ENCODE measurements around the gene PARK7. TPM values are rescaled to one million over a fixed set of nuclear protein-coding genes. Genes with fewer than 3 reads are reported as not detected.

PARK7 gene
- total RNA-seq, 4 donors from 2014 or later, result 291 to 370 (median 332) TPM

DNA sequence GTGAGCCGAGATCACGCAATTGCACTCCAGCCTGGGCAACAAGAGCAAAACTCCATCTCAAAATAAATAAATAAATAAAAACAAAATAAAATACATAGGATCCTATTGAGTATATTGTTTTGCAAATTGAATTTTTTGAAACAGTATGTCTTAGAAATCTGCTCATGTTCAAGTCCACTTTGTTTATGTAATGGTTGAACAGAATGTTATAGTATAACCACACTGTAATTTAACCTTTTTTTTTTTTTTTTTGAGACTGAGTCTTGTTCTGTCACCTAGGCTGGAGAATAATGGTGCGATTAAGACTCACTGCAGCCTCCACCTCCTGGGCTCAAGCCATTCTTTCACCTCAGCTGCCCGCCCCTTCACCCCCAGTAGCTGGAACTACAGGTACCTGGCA, 31.4 kb downstream of the PARK7 start:
- Histone ChIP-seq H3K4me1 (no peaks in the 10 kb centered on the region), H3K27ac (no peak overlapping the region), H3K9me3 (no peaks in the 10 kb centered on the region), H3K4me3 (no peak overlapping the region), H3K36me3 (no peaks in the 10 kb centered on the region), H3K27me3 (no peaks in the 10 kb centered on the region)
- ATAC-seq, result no peak
- intact Hi-C loops (cut with DNase I; ENCODE audit: low total_unique reads), result no loop called here
- TF ChIP-seq, protein P1, sequence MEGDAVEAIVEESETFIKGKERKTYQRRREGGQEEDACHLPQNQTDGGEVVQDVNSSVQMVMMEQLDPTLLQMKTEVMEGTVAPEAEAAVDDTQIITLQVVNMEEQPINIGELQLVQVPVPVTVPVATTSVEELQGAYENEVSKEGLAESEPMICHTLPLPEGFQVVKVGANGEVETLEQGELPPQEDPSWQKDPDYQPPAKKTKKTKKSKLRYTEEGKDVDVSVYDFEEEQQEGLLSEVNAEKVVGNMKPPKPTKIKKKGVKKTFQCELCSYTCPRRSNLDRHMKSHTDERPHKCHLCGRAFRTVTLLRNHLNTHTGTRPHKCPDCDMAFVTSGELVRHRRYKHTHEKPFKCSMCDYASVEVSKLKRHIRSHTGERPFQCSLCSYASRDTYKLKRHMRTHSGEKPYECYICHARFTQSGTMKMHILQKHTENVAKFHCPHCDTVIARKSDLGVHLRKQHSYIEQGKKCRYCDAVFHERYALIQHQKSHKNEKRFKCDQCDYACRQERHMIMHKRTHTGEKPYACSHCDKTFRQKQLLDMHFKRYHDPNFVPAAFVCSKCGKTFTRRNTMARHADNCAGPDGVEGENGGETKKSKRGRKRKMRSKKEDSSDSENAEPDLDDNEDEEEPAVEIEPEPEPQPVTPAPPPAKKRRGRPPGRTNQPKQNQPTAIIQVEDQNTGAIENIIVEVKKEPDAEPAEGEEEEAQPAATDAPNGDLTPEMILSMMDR (IDR thresholded peaks at IDR 0.05 in 4 of 5, conservative IDR thresholded peaks at IDR 0.05 in 1 of 5), result no peak
- in situ Hi-C loops (cut with MboI; ENCODE audit: low sequenced_read_pairs in 4 of 4), result no loop called here
- DNase-seq, result no peak

DNA sequence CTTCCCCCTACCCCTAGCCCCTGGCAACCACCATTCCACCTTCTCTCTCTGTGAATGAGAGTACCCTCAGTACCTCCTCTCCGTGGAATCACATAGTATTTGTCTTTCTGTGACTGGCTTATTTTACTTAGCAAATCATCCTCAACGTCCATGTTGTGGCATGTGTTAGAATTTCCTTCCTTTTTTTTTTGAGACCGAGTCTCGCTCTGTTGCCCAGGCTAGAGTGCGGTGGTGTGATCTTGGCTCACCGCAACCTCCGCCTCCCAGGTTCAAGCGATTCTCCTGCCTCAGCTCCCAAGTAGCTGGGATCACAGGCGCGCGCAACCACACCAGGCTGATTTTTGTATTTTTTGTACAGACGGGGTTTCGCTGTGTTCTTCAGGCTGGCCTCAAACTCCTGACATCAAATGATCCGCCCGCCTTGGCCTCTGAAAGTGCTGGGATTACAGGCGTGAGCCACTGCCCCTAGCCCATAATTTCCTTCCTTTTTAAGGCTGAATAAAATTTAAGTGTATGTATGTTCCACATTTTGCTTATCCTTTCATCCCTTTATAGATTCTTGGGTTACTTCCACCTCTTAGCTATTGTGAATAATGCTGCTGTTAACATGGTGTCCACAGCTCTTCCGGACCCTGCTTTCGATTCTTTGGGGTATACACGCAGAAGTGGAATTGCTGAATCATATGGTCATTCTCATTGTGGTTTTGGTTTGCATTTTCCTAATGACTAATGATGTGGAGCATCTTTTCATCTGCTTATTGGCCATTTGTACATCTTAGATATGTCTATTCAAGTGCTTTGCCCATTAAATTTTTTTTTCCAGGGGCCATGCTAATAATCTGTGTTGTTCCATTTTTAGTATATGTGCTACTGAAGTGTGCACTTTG, 32.3 kb downstream of the PARK7 start:
- no peak for ATAC-seq
- in situ Hi-C loops (cut with MboI; ENCODE audit: low sequenced_read_pairs in 4 of 4), result no loop called here

DNA sequence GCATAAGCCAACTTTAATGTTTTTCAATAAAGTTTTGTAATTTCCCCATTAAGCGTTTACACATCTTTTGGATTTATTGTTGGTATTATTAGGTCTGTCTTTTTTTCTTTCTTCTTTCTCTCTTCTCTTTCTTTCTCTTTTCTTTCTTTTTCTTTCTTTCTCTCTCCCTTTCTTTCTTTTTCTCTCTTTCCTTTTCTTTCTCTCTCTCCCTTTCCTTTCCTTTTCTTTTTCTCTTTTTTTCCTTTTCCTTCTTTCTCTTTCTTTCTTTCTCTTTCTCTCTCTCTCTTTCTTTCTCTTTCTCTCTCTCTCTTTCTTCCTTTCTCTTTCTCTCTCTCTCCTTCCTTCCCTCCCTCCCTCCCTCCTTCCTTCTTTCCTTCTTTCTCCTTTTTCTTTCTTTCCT, 33.3 kb downstream of the PARK7 start:
- Histone ChIP-seq H3K4me3 (no peak overlapping the region), H3K36me3 (no peaks in the 10 kb centered on the region), H3K27ac (no peak overlapping the region), H3K4me1 (no peaks in the 10 kb centered on the region), H3K9me3 (no peaks in the 10 kb centered on the region), H3K27me3 (no peaks in the 10 kb centered on the region)
- in situ Hi-C loops (cut with MboI; ENCODE audit: low sequenced_read_pairs in 4 of 4), result no loop called here
- no peak for DNase-seq
- intact Hi-C loops (cut with DNase I; ENCODE audit: low total_unique reads), result no loop called here
- TF ChIP-seq, protein P1 (IDR thresholded peaks at IDR 0.05 in 4 of 5, conservative IDR thresholded peaks at IDR 0.05 in 1 of 5), result no peak
- TF ChIP-seq POLR2A (IDR thresholded peaks at IDR 0.05), result no peak
- no peak for ATAC-seq

More for the DNA sequence above, 32.3 kb downstream of the PARK7 start:
- intact Hi-C loops (cut with DNase I; ENCODE audit: low total_unique reads), result no loop called here
- TF ChIP-seq, protein P1 (IDR thresholded peaks at IDR 0.05 in 4 of 5, conservative IDR thresholded peaks at IDR 0.05 in 1 of 5), result no peak
- TF ChIP-seq POLR2A (IDR thresholded peaks at IDR 0.05), result no peak
- no peaks in the 10 kb centered on the region for H3K9me3 ChIP-seq
- no peaks in the 10 kb centered on the region for H3K4me1 ChIP-seq
- H3K4me3 ChIP-seq, result no peak overlapping the region
- DNase-seq, result no peak
- no peak overlapping the region for H3K27ac ChIP-seq
- H3K36me3 ChIP-seq, result no peaks in the 10 kb centered on the region
- H3K27me3 ChIP-seq, result no peaks in the 10 kb centered on the region

DNA sequence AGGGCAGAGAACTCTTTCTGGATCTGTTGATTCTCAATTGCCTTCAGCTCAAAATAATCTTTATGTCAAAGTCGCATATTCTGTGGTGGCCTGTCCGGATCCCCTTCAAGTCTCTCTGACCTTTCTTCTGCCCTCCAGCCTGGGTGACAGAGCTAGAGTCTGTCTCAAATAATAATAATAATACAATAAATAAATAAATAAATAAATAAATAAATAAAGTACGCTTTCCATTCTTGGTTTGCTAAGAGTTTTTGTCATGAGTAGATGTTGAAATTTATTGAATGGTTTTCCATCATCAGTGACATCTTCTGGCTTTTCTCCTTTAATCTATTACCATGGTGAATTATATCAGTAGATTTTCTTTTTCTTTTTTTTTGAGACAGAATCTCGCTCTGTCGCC, 33.9 kb downstream of the PARK7 start:
- intact Hi-C loops (cut with DNase I; ENCODE audit: low total_unique reads), result no loop called here
- Histone ChIP-seq H3K36me3 (no peaks in the 10 kb centered on the region), H3K4me3 (no peak overlapping the region), H3K9me3 (no peaks in the 10 kb centered on the region), H3K4me1 (no peaks in the 10 kb centered on the region), H3K27ac (no peak overlapping the region), H3K27me3 (no peaks in the 10 kb centered on the region)
- DNase-seq (no peak), ATAC-seq (no peak)
- no peak for TF ChIP-seq POLR2A (IDR thresholded peaks at IDR 0.05)
- TF ChIP-seq, protein P1 (IDR thresholded peaks at IDR 0.05 in 4 of 5, conservative IDR thresholded peaks at IDR 0.05 in 1 of 5), result no peak
- in situ Hi-C loops (cut with MboI; ENCODE audit: low sequenced_read_pairs in 4 of 4), result no loop called here

Measured in gastrocnemius medialis (tissue), 4 donors.